GM18517 (cell line): ENCODE data around the gene VPS18.

ENCODE experiments used
- ATAC-seq: cut with Tn5 transposase; IDR thresholded peaks from one replicate; pipeline ENCODE4 v1.9.1; 2021; ENCODE audit warnings: mild to moderate bottlenecking, moderate library complexity; ENCODE audit not compliant: unreplicated experiment

Gene VPS18

DNA sequence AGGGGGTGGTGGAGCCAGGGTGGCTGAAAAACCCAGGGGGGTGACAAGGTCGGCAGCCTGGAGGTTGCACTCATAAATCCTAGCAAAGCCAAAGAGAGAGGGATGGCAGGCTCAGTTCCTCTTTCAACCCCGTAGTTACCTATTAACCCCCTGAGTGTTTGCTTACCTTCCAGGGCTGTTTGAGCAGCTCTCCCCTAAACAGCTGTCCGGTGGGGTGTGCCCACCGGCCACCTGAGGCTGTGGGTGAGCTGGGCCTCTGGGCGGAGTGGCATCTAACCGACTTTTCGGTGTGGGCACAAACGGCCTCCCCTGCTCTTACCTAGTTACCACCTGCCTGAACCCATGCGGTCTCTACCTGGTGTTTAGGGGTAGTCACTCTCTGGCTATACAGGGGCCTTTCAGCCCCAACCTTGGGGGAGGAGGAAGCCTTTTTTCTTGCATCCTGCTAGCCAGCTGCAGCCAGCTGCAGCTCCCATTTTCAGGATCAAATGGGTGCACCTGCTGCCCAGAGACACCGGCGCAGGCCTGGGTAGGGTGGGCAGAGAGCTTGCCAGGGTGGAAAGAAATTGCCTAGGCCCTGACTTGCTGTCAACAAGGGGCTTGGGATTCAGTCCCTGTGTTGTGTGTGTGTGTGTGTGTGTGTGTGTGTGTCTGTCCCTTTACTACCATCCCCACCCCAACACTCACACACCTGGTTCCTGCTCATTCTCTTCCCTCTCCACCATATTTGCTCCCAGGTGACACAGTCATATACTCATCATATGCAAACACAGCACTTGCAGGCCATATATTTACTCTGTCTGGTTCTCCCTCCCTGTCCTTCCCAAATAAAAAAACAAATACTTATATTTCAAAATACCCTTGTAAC lies 38.6 kb downstream of the VPS18 start:
- no peak for ATAC-seq

DNA sequence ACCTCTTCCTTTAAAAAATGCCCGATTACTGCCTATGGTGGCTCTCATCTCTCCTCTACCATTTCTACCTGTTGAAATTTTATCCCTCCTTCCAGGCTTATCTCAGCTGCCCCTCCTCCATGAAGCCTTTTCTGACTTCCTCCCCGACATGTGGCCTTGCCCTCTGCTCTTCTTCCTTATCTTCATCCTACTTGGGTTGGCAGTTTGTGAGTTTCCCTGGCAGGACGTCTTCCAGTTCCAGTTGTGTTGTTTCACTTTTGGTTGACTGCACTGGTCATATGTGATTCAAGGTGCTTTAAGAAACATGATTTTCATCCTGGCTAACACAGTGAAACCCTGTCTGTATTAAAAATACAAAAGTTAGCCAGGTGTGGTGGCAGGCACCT lies 39.3 kb downstream of the VPS18 start:
- no peak for ATAC-seq

DNA sequence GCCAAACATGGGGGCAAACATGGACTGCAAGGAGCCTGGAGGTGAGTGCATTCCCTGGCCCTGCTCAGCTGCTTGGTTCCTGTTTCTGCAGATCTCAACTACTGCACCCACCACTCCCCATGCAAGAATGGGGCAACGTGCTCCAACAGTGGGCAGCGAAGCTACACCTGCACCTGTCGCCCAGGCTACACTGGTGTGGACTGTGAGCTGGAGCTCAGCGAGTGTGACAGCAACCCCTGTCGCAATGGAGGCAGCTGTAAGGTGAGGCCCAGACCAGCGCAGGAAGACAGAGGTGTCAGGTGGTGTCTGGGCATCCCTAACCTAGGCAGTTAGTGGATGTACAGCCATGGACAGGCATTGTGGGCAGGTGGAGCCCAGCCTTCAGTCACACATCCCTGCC lies 40.2 kb downstream of the VPS18 start:
- ATAC-seq = no peak

DNA sequence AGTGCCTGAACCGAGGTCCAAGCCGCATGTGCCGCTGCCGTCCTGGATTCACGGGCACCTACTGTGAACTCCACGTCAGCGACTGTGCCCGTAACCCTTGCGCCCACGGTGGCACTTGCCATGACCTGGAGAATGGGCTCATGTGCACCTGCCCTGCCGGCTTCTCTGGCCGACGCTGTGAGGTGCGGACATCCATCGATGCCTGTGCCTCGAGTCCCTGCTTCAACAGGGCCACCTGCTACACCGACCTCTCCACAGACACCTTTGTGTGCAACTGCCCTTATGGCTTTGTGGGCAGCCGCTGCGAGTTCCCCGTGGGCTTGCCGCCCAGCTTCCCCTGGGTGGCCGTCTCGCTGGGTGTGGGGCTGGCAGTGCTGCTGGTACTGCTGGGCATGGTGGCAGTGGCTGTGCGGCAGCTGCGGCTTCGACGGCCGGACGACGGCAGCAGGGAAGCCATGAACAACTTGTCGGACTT lies 42.0 kb downstream of the VPS18 start:
- ATAC-seq = no peak

DNA sequence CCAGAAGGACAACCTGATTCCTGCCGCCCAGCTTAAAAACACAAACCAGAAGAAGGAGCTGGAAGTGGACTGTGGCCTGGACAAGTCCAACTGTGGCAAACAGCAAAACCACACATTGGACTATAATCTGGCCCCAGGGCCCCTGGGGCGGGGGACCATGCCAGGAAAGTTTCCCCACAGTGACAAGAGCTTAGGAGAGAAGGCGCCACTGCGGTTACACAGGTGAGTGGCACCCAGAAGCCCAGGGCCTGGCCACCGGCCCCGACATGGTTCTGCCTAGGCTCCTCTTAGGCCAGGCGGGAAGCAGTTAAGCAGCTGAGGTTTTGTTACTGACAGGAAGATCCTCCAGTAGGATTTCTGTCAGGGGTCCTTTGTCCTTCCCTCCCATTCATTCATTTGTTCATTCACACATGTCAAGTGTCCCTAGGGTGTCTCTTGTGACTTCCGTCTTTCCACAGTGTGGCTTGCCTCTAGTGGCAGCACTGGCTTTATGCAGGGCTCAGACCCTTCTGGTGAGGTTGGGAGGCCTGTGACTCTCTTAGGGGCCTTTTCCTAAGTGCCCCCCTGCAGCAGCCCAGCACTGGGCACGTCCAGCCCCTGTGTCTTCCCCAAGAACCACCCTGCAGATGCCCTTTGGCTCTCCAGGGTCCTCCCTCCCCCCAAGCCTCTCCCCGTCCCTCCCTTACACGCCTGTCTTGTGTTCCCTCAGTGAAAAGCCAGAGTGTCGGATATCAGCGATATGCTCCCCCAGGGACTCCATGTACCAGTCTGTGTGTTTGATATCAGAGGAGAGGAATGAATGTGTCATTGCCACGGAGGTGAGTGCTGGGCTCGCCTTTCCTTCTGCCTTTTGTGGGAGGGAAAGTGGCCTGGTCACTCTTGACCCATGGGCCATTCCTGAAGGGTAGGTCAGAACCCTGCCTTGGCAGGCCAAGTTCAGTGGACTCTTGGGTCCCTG lies 42.7 kb downstream of the VPS18 start:
- ATAC-seq = no peak

DNA sequence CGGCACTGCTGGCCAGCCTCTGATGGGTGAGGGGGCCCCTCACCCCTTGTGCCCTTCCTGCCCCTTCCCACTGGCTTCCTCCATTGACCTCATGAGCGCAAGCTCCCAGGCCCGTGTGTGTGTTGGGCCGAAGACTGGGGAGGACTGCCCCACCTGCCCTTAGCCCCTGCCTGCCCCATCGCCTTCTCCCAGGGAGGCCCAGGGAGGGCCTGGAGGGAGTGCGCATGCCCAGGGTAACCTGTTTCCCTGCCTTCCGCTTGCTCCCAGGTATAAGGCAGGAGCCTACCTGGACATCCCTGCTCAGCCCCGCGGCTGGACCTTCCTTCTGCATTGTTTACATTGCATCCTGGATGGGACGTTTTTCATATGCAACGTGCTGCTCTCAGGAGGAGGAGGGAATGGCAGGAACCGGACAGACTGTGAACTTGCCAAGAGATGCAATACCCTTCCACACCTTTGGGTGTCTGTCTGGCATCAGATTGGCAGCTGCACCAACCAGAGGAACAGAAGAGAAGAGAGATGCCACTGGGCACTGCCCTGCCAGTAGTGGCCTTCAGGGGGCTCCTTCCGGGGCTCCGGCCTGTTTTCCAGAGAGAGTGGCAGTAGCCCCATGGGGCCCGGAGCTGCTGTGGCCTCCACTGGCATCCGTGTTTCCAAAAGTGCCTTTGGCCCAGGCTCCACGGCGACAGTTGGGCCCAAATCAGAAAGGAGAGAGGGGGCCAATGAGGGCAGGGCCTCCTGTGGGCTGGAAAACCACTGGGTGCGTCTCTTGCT lies 43.7 kb downstream of the VPS18 start:
- ATAC-seq = no peak

DNA sequence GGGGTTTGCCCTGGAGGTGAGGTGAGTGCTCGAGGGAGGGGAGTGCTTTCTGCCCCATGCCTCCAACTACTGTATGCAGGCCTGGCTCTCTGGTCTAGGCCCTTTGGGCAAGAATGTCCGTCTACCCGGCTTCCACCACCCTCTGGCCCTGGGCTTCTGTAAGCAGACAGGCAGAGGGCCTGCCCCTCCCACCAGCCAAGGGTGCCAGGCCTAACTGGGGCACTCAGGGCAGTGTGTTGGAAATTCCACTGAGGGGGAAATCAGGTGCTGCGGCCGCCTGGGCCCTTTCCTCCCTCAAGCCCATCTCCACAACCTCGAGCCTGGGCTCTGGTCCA lies 44.3 kb downstream of the VPS18 start:
- no peak for ATAC-seq

DNA sequence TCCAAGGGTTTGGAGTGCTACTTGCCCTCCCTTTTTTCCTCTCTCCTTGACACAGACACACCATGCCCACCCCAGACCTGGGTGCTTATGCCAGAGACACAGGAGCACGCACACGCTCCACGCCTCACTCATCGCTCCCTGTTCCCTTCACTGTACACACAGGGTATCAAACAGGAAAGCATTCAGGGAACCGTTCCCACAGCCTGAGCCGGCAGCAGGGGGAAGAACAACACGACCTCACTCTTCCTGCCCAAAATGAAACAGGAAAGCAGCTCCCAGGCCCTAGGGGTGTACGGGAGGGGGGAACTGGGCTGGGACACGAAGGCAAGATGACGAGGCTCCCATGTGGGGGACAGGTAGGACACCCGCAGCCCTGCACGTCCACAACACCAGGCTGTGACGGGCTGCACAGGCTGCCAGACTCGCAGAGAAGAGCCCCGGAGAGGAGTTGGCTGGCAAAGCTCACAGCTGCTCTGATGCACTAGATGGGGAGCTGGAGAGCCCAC lies 46.1 kb downstream of the VPS18 start:
- no peak for ATAC-seq

DNA sequence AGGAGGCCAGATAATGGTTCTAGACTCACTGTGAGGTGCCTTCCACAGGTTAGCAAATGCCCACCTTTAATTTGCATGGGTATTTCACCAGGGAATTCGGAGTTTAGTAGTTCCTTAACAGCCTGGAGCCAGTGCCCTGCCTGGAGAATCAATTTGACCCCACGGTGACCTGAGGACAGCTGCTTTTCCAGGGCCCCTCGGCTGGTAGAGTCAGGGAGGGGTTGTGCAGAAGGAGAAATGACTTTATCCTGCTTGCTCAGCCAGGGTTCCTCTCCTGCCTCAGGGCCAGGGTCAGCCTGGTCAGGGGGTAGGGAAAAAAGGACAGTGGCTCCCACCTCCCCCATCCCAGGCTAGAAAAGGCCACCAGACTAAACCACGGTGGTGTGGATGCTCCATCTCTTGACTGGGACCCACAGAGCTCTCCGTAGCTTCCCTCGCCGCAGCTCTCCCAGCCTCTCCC lies 46.8 kb downstream of the VPS18 start:
- no peak for ATAC-seq

DNA sequence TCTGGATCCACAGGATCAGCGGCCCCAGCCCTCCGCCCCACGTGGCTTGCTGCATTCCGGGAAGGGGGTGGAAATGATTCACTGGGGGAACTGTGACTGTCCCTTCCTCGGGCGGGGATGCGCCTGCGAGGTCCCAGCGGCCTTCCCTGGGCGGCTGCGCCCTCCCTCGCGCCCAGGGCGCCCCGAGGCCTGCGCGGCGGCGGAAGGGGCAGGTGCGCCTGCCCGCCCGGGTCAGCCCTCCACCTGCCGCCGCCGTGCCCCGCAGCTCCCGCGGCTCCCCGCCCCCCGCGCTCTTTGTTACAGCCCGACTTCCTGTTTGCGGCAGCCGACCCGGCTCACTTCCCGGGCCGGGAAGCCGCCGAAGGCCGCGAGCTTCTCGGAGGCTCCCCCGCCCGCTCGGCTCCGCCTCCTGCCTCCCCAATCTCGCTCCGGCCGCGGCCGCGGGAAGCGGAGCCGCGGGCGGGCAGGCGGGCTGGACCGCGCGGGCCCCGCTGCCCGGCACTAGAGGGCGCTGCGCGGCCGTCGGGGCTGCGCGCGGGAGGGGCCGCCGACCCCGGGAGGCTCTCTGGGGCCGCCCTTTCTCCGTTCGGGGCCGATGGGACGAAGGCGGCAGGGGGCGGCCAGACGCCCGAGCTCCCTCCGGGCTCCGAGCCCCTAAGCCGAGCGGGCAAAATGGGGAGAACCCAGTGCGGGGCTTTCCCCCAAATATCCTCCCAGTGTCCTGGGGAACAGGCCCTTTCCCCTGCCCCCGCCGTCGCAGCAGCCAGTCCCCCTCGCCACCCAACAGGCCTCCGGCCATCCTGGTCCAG lies 47.5 kb downstream of the VPS18 start:
- ATAC-seq = peak; percentile 40

DNA sequence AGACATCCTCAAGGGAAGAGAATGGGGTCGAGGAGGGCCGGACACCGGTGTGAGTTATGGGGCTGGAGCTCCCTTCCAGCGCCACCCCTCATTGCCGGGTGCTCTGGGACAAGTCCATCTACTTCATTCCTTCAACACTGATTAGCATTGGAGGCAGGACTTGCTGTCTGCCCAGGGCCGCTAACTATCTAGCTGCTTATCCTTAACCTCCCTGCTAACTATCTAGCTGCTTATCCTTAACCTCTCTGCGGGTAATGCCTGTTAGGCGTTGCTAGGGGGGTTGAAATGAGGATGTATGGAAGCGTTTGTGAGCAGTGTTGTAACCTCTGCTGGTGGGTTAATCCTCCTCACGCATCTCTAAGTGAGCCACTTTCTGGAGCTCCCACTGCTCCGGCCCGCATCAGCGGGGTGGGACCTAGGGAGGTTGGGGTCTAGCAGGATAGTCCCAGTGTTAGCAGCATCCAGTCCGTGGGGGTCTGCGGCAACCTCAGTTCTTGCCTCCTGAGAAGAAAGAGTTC lies 48.1 kb downstream of the VPS18 start:
- peak; percentile 9 for ATAC-seq

DNA sequence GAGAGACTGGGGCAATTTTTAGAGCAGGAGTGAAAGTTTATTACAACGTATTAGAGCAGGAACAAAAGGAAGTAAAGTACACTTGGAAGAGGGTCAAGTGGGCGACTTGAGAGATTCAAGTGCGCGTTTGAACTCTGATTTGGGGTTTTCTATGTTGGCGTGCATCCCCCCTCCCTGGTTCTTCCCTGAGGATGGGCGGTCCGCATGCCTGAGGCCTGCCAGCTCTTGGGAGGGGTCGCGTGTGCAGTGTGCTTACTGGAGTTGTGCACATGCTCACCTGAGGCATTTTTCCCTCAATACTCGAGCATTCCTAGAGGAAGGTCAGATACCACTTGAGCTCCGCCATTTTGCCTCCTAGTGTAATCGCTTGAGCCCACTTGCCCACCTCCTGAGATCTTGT lies 48.6 kb downstream of the VPS18 start:
- ATAC-seq = no peak

DNA sequence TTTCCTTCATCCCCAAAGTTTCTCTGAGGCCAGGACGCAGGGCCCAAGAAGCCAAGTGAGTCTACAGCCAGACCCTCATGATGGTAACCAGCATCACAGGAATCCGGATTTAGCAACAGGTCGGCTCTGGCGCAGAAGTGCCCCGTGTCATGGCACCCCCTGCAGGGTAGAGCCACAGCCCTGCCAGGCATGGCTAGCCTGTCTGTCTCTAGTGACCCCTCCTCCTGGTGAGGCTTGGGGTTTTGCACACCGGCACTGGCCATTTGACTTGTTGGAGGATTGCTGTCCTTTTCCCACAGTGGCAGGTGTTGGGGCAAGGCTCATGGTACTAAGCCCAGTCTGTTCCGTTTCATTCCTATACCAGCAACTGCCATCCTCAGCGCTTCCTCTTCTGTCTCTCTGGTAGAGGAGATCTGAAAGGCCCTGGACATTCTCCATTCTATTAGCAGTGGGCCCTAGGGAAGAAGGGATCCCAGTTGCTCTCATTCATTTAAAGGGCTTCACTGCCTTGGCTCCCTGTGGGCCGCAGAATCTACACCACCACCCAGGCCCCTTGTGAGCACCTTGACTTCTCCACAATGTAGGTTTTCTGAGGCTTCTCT lies 49.6 kb downstream of the VPS18 start:
- no peak for ATAC-seq

DNA sequence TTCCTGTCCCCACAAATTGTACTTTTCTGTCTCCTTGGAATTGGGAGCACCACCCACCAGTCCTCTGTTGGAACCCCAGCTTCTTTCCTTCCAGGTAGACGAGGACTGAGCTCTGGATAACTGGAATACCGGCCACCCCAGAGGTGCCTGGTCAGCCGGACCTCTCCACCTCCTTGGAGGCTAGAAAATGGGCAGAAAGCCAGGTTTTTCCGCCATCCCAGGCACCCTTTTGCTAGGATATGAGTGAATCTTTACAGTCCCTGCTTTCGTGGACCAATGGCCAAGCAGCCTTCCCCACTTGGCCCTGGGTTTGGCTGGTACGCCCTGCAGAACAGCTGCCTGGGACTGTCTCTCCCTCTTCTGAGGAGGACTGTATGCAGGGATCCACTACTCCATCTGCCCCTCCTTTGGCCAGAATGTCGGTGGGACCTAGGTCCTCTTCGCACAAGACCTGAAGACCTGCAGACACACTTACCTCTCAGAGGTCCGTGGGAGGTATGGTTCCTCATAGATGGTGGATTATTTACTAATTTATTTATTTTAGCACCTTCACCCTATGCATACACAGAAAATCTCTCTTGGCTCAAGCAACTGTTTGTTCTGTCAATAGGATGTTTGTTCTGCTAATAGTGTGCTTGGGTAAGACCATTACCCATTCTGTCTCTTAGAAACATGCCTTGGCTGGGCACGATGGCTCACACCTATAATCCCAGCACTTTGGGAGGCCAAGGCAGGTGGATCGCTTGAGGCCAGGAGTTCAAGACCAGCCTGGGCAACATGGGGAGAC lies 50.5 kb downstream of the VPS18 start:
- ATAC-seq = no peak

DNA sequence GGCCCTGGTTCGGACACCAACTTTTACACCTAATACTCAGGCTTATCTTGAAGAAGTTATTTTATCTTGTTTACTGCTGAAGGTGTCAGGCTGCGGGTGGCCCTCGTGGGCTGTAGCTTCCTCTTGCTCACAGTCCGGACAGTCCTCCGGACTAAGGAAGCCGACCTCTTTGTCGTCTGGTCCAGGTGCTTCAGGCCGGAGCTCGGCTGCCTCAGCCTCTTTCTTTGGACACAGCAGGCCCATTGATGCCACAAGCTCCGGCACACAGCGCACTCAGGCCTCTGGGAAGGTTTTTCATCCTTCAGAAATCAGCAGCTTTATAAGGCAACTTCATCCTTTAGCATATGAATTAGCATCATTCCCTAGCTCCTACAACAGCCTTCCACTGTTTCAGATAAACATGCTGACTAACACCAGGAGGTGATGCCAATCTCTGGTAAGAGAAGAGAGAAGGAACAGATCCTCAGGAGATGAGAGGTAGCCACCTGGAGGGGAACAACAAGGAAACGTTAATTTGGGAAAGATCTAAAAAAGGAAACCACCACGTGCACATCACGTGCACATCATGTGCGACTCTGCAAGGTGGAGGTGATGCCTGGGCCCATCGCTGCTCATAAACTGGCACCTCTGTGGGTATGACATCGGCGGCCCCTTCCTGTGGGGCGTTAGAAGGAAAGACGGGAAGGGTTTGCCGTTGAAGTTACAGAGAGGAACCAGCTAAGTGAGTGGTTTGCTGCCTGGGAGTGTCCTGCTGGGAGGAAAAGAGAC lies 54.6 kb downstream of the VPS18 start:
- ATAC-seq = no peak

DNA sequence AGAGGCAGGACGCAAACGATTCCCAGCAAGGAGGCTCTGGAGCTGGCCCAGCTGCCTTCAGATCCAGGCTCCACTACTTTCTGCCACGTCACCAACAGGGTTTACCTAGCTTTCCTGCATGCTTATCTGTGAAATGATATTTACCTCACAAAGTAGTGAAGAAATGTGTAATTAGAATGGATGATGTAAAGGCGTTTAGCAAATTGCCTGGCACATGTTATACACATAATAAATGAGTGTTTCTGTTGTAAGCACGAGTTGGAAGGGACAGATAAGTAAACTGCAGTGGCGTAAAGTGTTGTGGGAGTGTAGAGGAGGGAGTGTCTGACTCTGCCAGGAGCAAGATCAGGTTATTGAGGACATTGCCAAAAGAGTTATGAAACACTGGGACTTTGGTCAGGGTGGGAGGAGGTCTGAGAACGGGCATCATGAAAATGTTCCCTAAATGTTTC lies 55.5 kb downstream of the VPS18 start:
- ATAC-seq = no peak

DNA sequence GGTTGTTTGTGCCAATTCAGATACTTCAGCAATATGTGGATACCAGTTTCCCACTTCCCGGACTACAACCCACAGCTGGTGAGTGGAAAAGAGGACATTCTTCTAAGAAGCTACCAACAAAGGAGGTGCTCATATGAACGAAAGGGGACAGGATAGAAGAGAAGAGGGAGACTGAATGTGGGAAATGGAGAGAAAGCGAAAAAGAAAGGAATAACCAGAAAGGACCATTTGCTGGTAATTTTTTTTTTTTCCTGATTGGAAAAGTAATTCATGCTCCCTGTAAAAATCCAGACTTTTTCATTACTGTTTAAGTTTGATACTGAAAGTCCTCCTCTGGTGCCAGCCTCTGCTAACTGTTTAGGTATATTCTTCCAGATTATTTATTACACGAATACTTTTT lies 57.5 kb downstream of the VPS18 start:
- ATAC-seq = no peak
